Fibroblast of lung (primary cell): Measurements from ENCODE around the gene GRB10.

Experiments
- CTCF ChIP-seq, 2 donors: IDR thresholded peaks in 1 of 2; conservative IDR thresholded peaks in 1 of 2; 1 replicate in 1 of 2; 2 replicates in 1 of 2; pipeline ENCODE4 v1.5.1; 2011 to 2012; ENCODE audit warnings: low read length in 2 of 2, control low read depth in 1 of 2, inconsistent platforms in 1 of 2, low read depth in 1 of 2, mild to moderate bottlenecking in 1 of 2
- EZH2 ChIP-seq: IDR thresholded peaks from 2 replicates; pipeline ENCODE4 v1.5.1; 2012; ENCODE audit warnings: low read length, control low read depth, mild to moderate bottlenecking; ENCODE audit errors: missing control alignments

- no peak for TF ChIP-seq CTCF (conservative IDR thresholded peaks at IDR 0.05 in 1 of 2, IDR thresholded peaks at IDR 0.05 in 1 of 2; ENCODE audit: low read depth in 1 of 2, low read length in 2 of 2)
- TF ChIP-seq EZH2, result no peak
These were observed 222.8 kb downstream of the GRB10 start for GRCh38 chr7:50559881-50560280.
